PFSK-1 (cell line): Measurements from ENCODE around the gene CORO2B.

ENCODE experiments used
- FOXP2 ChIP-seq: optimal IDR thresholded peaks from 2 replicates; pipeline ENCODE3; 2011; ENCODE audit warnings: borderline replicate concordance, control low read depth, inconsistent platforms; ENCODE audit not compliant: insufficient read depth; ENCODE audit errors: extremely low read length, extremely low read depth
- POLR2AphosphoS5 ChIP-seq: IDR thresholded peaks from 2 replicates; pipeline ENCODE4 v1.6.1; 2012; ENCODE audit warnings: low read depth, mild to moderate bottlenecking, control low read depth, low read length, moderate library complexity
- SIN3A ChIP-seq: IDR thresholded peaks from 2 replicates; pipeline ENCODE4 v1.6.1; 2012; ENCODE audit warnings: mild to moderate bottlenecking, low read length, moderate library complexity, borderline replicate concordance; ENCODE audit not compliant: insufficient read depth
- TAF1 ChIP-seq: IDR thresholded peaks from 2 replicates; pipeline ENCODE4 v1.6.1; 2012; ENCODE audit warnings: low read length, control low read depth, borderline replicate concordance; ENCODE audit not compliant: insufficient read depth
- TF ChIP-seq, protein P1 (sequence below), 2 experiments: IDR thresholded peaks; 2 replicates each; pipeline versions ENCODE4 v1.6.1 to v1.8.0; 2011 to 2012; ENCODE audit warnings: low read depth in 2 of 2, low read length in 2 of 2, control low read depth in 1 of 2, inconsistent platforms in 1 of 2, mild to moderate bottlenecking in 1 of 2, moderate library complexity in 1 of 2; ENCODE audit not compliant: insufficient read depth in 1 of 2

The CORO2B gene

GRCh38 chr15:68730471-68730919 is 151.7 kb downstream of the CORO2B start:
- TF ChIP-seq SIN3A = no peak
- no peak for TF ChIP-seq FOXP2
- no peak for TF ChIP-seq POLR2AphosphoS5
- no peak for TF ChIP-seq TAF1
- TF ChIP-seq, protein P1, sequence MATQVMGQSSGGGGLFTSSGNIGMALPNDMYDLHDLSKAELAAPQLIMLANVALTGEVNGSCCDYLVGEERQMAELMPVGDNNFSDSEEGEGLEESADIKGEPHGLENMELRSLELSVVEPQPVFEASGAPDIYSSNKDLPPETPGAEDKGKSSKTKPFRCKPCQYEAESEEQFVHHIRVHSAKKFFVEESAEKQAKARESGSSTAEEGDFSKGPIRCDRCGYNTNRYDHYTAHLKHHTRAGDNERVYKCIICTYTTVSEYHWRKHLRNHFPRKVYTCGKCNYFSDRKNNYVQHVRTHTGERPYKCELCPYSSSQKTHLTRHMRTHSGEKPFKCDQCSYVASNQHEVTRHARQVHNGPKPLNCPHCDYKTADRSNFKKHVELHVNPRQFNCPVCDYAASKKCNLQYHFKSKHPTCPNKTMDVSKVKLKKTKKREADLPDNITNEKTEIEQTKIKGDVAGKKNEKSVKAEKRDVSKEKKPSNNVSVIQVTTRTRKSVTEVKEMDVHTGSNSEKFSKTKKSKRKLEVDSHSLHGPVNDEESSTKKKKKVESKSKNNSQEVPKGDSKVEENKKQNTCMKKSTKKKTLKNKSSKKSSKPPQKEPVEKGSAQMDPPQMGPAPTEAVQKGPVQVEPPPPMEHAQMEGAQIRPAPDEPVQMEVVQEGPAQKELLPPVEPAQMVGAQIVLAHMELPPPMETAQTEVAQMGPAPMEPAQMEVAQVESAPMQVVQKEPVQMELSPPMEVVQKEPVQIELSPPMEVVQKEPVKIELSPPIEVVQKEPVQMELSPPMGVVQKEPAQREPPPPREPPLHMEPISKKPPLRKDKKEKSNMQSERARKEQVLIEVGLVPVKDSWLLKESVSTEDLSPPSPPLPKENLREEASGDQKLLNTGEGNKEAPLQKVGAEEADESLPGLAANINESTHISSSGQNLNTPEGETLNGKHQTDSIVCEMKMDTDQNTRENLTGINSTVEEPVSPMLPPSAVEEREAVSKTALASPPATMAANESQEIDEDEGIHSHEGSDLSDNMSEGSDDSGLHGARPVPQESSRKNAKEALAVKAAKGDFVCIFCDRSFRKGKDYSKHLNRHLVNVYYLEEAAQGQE (IDR thresholded peaks at IDR 0.05; ENCODE audit: insufficient read depth in 1 of 2, low read depth in 2 of 2, low read length in 2 of 2) = no peak

DNA sequence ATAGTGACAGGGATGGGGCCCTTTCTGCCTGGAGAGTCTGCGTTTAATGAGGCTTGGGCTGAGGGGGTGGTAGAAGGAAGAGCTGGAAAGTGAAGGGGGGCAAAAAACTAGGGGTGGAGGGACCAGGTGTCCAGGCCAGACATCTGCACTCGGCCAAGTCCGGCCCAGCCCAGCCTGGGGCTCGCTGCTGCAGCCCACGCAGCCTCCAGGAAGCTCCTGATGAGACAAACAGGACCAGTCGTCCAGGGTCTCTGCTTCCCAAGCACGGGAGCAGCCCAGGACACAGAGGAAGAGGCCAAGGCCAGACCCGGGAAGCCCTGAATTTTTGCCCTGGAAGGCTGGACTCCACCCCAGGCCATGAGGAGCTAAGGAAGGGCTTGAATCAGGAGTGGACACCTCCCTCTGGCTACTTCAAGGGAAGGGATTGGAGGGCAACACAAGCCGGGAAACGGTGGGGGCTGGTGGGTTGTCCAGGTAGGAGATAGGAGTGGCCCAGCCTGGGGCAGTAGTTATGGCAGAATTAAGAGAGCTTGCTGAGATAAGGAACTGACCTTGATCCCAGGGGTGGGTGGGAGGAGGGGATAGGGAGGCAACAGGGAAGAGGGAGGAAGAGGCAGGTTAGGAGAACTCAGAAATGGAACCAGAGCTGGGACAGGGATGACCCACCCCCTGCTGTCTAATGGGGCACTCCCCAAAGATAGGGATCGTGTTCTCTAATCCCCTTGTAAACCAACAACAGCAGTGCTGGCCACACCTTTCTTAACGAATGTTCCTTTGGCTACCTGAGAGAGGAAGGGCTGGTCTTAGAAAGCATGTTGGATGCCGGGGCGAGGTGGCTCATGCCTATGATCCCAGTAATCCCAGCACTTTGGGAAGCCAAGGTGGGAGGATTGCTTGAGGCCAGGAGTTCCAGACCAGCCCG is 152.4 kb downstream of the CORO2B start:
- no peak for TF ChIP-seq SIN3A
- no peak for TF ChIP-seq FOXP2
- TF ChIP-seq TAF1 = no peak
- TF ChIP-seq, protein P1 (IDR thresholded peaks at IDR 0.05; ENCODE audit: insufficient read depth in 1 of 2, low read depth in 2 of 2, low read length in 2 of 2) = no peak
- TF ChIP-seq POLR2AphosphoS5 = no peak

- TF ChIP-seq SIN3A = no peak
These were observed 153.7 kb downstream of the CORO2B start for GRCh38 chr15:68732451-68732850.

GRCh38 chr15:68733666-68734065 is 154.9 kb downstream of the CORO2B start:
- TF ChIP-seq TAF1 (no peak), POLR2AphosphoS5 (no peak), SIN3A (no peak), FOXP2 (no peak)
- TF ChIP-seq, protein P1 (IDR thresholded peaks at IDR 0.05; ENCODE audit: insufficient read depth in 1 of 2, low read depth in 2 of 2, low read length in 2 of 2) = no peak

- TF ChIP-seq, protein P1 (IDR thresholded peaks at IDR 0.05; ENCODE audit: insufficient read depth in 1 of 2, low read depth in 2 of 2, low read length in 2 of 2) = no peak
- TF ChIP-seq POLR2AphosphoS5 = no peak
- TF ChIP-seq SIN3A = no peak
- TF ChIP-seq FOXP2 = no peak
- no peak for TF ChIP-seq TAF1
These were observed 155.6 kb downstream of the CORO2B start for GRCh38 chr15:68734352-68734751.
